ENCODE data around the gene PCLO. TPM values are rescaled to one million over a fixed set of nuclear protein-coding genes. Genes with fewer than 3 reads are reported as not detected.

PCLO gene
- total RNA-seq, 1 experiment from 2014 or later, result 3.1 TPM

- Histone ChIP-seq H3K9ac (ENCODE audit: extremely low read depth, insufficient read length, low read length) (no peak overlapping the region), H3K9me3 (ENCODE audit: control insufficient read depth, low read depth, low read length) (no peaks in the 10 kb centered on the region), H2BK15ac (ENCODE audit: low read depth, low read length) (no peak overlapping the region), H4K5ac (ENCODE audit: insufficient read length, low read depth, low read length) (no peak overlapping the region), H3K27ac (ENCODE audit: insufficient read length, low read depth, low read length) (no peak overlapping the region), H3K14ac (ENCODE audit: insufficient read depth, low read length) (no peak overlapping the region), H3K4ac (ENCODE audit: low read depth, low read length) (no peak overlapping the region), H4K8ac (replicated peaks; ENCODE audit: insufficient read length, low read depth, low read length) (no peak overlapping the region), H3K4me2 (ENCODE audit: insufficient read depth, insufficient read length, low read length) (no peak overlapping the region), H3K4me1 (ENCODE audit: insufficient read depth, low read length) (no peaks in the 10 kb centered on the region; the same call in 1 of the 2 replicates), H3K56ac (ENCODE audit: insufficient read length, low read depth, low read length) (no peak overlapping the region), H2BK120ac (ENCODE audit: low read depth, low read length, poor library complexity, severe bottlenecking) (no peak overlapping the region), H2AK5ac (ENCODE audit: insufficient read length, low read length) (no peak overlapping the region), H2BK20ac (ENCODE audit: low read depth, low read length, poor library complexity, severe bottlenecking) (no peak overlapping the region), H3K23ac (ENCODE audit: insufficient read length, low read depth, low read length) (no peak overlapping the region), H3K18ac (ENCODE audit: insufficient read length, low read depth, low read length) (no peak overlapping the region), H2BK12ac (ENCODE audit: insufficient read length, low read depth, low read length) (no peak overlapping the region), H4K91ac (ENCODE audit: insufficient read length, low read depth, low read length) (no peak overlapping the region), H2BK5ac (ENCODE audit: insufficient read length, low read length) (no peak overlapping the region), H3K79me2 (ENCODE audit: insufficient read depth, low read length) (no peaks in the 10 kb centered on the region), H3K79me1 (ENCODE audit: insufficient read depth, low read depth, low read length, poor library complexity, severe bottlenecking) (no peaks in the 10 kb centered on the region), H2AFZ (ENCODE audit: low read length) (no peak overlapping the region), H4K20me1 (ENCODE audit: control insufficient read depth, insufficient read depth, insufficient read length) (no peaks in the 10 kb centered on the region), H3T11ph (ENCODE audit: low read length) (no peak overlapping the region), H3K23me2 (ENCODE audit: insufficient read length, low read depth, low read length, poor library complexity, severe bottlenecking) (no peaks in the 10 kb centered on the region), H3K27me3 (ENCODE audit: insufficient read depth, low read length) (no peaks in the 10 kb centered on the region)
- H3K36me3 Mint-ChIP-seq (ENCODE audit: insufficient read depth in 1 of 3, low read depth in 3 of 3), result peaks cover 0 to 12% (median 4%) of the 10 kb centered on the region in 3 experiments; a peak in 3 of 7 replicates
- DNase-seq, result no peak
- no CpG with 5 or more reads among the region's 1 CpG for WGBS (ENCODE audit: extremely low coverage, insufficient read length, low lambda C conversion rate)
- H3K4me3 Mint-ChIP-seq, result no peak overlapping the region
- H3K27me3 Mint-ChIP-seq (ENCODE audit: low read depth), result no peaks in the 10 kb centered on the region
- peaks cover 2% of the 10 kb centered on the region in 2 experiments; a peak in 2 of 5 replicates for H3K9me3 Mint-ChIP-seq
- H3K4me1 Mint-ChIP-seq, result peaks cover 6 to 7% of the 10 kb centered on the region in 2 experiments
- H3K27ac Mint-ChIP-seq, result no peak overlapping the region
- TF ChIP-seq, protein P1, sequence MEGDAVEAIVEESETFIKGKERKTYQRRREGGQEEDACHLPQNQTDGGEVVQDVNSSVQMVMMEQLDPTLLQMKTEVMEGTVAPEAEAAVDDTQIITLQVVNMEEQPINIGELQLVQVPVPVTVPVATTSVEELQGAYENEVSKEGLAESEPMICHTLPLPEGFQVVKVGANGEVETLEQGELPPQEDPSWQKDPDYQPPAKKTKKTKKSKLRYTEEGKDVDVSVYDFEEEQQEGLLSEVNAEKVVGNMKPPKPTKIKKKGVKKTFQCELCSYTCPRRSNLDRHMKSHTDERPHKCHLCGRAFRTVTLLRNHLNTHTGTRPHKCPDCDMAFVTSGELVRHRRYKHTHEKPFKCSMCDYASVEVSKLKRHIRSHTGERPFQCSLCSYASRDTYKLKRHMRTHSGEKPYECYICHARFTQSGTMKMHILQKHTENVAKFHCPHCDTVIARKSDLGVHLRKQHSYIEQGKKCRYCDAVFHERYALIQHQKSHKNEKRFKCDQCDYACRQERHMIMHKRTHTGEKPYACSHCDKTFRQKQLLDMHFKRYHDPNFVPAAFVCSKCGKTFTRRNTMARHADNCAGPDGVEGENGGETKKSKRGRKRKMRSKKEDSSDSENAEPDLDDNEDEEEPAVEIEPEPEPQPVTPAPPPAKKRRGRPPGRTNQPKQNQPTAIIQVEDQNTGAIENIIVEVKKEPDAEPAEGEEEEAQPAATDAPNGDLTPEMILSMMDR (conservative IDR thresholded peaks at IDR 0.05), result no peak
These were observed 141.7 kb downstream of the PCLO start for GRCh38 chr7:83021032-83021431.
